Stimulated activated CD4-positive, alpha-beta T cell treated with anti-CD3 and anti-CD28 coated beads, Interleukin-12 subunit alpha, Interleukin-12 subunit beta, amount 100 ng/mL, for 48 hours (primary cell): ENCODE data around the gene TH.
"Not testable (repeated sequence)": the region's sequence is repeated elsewhere in the genome, so short reads cannot be mapped to it uniquely, and the experiment has no call there.

Experiments
- DNase-seq, 3 donors: peaks; one replicate each; pipeline ENCODE4 v3.0.0-alpha.2; 2020; ENCODE audit warnings: low read depth in 2 of 3, low spot score in 1 of 3

Gene TH

DNA sequence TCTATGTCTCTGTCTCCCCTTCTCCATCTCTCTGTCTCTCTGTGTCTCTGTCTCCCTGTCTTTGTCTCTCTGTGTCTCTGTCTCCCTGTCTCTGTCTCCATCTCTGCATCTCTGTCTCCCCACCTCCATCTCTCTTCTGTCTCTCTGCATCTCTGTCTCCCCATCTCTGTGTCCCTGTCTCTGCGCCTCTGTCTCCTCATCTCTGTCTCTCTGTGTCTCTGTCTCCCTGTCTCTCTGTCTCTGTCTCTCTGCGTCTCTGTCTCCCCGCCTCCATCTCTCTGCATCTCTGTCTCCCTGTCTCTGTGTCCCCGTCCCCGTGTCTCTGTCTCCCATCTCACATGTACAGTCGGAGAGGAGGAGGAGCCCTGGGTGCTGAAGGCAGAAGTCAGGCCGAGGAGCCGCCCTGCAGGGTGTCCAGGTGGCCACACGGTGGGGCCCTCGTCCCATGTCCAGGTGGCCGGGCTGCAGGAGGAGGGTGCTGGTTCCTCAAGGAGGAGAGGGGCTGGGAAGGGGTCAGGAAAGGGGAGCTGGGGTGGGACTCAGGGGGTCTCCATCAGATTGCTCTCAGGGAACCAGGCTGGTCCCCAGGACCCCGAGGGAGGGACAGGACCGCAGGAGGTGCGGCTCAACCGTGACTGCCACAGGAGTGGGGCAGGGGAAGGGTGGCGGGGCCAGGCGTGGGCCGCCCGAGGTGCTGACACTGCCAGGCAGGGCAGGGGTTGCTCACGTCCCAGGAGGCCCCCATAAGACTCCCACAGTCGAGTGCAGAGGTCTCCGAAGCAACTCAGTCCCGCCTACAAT lies 25.6 kb upstream of the TH start:
- peak; percentile 52 to 72 (median 56) for DNase-seq

DNA sequence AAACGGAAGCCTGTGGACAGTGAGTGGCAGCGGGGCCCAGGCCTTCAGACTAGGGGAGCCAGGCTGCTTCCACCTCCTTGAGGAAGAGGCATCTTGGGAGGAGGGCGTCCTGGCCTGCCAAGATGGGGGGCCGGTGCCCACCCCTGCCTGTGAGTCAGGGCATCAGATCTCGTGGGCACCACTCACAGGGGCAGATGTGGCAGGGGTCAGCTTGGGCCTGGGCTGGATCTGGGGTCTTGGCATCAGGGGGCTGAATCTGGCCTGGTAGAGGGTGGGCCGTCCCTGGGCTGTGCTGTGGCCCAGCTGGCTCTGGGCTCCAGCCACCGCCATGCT lies 24.1 kb upstream of the TH start:
- no peak for DNase-seq

- DNase-seq: peak; percentile 17 to 62 (median 46)
Measured at GRCh38 chr11:2194877-2195755, 23.5 kb upstream of the TH start.

GRCh38 chr11:2193888-2194595 lies 22.4 kb upstream of the TH start:
- DNase-seq: not testable (repeated sequence)

GRCh38 chr11:2193099-2193887 lies 21.7 kb upstream of the TH start:
- no peak for DNase-seq

GRCh38 chr11:2192435-2192834 lies 20.8 kb upstream of the TH start:
- no peak for DNase-seq

- no peak for DNase-seq
Measured at GRCh38 chr11:2191883-2192282, 20.3 kb upstream of the TH start.

DNA sequence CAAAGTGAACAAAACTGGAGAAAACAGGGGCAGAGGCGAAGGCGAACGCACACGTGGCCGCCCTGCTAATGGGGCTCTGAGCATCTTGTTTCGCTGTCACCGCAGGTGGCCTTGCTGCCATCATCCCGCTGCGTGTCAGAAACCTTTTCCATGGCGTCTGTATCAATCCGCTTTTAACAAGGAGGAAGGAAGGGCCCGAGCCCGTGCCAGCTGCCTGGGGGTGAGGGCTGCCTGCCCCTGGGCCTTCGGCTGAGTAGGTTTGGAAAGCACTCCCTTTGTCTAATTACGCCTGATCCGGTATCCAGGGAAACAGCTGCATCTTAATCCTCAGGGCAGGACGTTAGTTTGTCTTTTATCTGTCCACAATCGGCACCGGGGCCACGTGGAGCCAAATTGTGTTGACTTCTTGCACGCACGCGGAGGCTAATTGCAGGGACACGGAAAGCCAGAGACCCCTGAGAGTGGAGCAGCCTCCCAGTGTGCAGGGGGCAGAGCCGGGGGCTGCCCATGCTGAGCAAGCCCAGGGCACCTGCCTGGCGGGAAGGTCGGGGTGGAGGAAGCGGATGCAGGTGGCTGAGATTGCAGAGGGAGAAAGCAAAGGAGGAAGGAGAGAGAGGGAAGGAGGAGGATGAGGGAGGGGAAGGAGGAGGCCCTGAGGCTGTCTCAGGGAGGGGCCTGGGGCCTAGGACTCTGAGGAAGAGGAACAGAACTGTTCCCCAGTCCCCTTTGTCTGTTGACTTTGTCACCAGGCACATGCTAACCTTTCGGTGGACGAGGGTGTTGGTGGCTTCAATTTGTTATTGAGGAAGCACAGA lies 19.2 kb upstream of the TH start:
- no peak for DNase-seq

DNA sequence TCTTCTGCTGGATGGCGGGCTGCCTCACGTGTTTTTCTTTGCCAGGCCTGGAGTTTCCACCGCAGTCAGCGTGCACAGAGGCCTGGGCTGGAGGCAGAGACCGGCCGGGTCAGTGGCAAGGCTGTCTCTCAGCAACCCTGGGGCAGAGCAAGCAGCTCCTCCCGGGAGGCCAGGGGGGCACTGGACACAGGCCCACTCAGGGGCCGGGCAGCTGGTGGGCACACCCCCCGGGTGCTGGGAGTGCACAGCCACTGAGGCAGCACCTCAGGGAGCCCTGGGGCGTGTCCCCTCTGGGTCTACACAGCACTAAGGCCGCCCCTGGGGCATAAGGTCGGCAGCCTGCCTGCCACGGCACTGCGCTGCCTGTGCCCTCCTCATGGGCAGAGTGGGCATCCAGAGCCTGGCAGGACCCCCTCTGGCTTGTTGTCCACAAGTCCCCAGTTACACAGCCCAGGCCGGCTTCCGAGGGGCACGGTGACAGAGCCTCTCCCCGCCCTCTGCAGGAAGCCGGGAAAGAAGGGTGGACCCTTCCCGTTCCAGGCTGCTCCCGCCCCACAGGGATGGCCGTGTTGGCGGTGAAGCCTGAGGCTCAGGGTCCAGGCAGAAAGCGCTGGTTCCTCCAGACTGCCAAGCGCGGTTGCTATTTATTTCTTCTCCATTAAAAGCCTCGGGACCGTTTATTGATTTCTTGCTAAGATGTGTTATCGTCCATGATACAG lies 18.5 kb upstream of the TH start:
- no peak for DNase-seq

- no peak for DNase-seq
Measured at GRCh38 chr11:2188745-2189144, 17.1 kb upstream of the TH start.

DNA sequence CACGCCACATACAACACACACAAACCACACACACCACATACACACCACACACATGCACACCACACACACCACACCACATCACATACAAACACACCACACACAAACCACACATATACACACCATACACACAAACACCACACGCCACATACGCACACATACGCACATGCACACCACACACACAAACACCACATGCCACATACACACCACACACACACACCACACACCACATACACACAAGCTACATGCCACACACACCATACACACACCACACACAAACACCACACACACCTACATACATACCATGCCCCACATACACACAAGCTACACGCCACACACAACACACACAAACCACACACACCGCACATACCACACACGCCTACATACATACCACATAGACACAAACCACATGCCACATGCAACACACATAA lies 15.7 kb upstream of the TH start:
- no peak for DNase-seq

GRCh38 chr11:2186669-2187279 lies 15.2 kb upstream of the TH start:
- DNase-seq: peak; percentile 9 to 27 (median 24)

GRCh38 chr11:2185324-2186085 lies 13.9 kb upstream of the TH start:
- DNase-seq: no peak

DNA sequence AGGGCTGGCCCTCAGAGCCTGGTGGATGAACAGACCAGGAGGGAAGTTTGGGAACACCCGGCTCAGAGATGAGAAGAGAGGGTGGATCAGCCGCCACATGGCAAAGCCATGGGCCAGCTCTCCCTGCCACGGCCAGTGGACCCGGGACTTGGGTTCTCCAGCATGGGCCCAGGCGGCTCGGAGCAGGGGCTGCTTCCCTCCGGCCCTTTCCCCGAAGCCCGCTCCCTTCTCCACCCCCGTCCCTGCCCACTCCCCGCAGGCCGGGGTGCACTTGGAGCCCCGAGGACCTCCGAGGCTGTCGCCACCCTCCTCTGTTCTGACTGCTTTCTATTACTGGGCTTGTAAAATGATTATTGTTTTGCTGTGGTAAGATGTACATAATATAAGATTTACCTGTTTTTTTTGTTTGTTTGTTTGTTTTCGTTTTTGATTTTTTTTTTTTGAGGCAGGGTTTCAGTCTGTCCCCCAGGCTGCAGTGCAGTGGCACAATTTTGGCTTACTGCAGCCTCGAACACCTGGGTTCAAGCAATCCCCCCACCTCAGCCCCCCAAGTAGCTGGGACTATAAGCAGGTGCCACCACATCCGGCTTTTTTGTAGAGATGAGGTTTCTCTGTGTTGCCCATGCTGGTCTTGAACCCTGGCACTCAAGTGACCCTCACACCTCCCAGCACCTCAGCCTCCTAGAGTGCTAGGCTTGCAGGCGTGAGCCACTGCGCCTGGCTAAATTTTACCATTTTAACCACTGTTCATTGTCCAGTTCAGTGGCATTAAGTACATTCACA lies 11.3 kb upstream of the TH start:
- no peak for DNase-seq

GRCh38 chr11:2182075-2182474 lies 10.5 kb upstream of the TH start:
- no peak for DNase-seq

GRCh38 chr11:2180789-2181370 lies 9.3 kb upstream of the TH start:
- DNase-seq: no peak

GRCh38 chr11:2180347-2180746 lies 8.7 kb upstream of the TH start:
- no peak for DNase-seq
